Colonic mucosa (tissue), 4 donors: ENCODE results near the gene BMF. TPM values are rescaled to one million over a fixed set of nuclear protein-coding genes. Genes with fewer than 3 reads are reported as not detected.
A peak's percentile ranks its signal among the peaks of the same experiment; 100 is the strongest.

Experiments used
- DNase-seq: peaks from one replicate; pipeline ENCODE4 v3.0.0-alpha.2; 2020
- H3K27ac ChIP-seq: fragments of 200-600 bp; one replicate; pipeline ENCODE4 v1.8.0; 2021
- H3K27me3 ChIP-seq: fragments of 200-600 bp; one replicate; pipeline ENCODE4 v1.8.0; 2021
- H3K36me3 ChIP-seq: fragments of 200-600 bp; one replicate; pipeline ENCODE4 v1.8.0; 2021
- H3K4me1 ChIP-seq: fragments of 200-600 bp; one replicate; pipeline ENCODE4 v1.8.0; 2021; ENCODE audit warnings: mild to moderate bottlenecking
- H3K4me3 ChIP-seq: fragments of 200-600 bp; one replicate; pipeline ENCODE4 v1.8.0; 2021
- H3K9ac ChIP-seq, 2 donors: one replicate each; pipeline ENCODE4 v1.7.0; 2013; ENCODE audit warnings: control low read depth in 2 of 2, low read depth in 2 of 2, low read length in 2 of 2
- H3K9me3 ChIP-seq: fragments of 200-600 bp; one replicate; pipeline ENCODE4 v1.8.0; 2021
- intact Hi-C: fragments of 100-400 bp; cut with DNase I; formaldehyde crosslinking; loops from one replicate; pipeline ENCODE4 v1.14.1; 2022
- total RNA-seq, 2 donors: library from RNA; stranded (reverse); fragmentation: NEBNext Ultra II Directional in 1 of 2; extraction: Animal tissue kit (Norgen Biotek cat#: 25700) in 1 of 2; gene quantifications; one replicate each; pipeline ENCODE4 v1.2.1, GENCODE V29; 2021
- TF ChIP-seq, protein P1 (sequence below): fragments of 200-600 bp; IDR thresholded peaks from one replicate; pipeline ENCODE4 v1.8.0; 2022; ENCODE audit warnings: antibody characterized with exemption, mild to moderate bottlenecking
- donor health status: healthy.
- donor health status: DM: no; HTN: no; CAD: no.
- donor health status: DM: no; HTN: no; CAD: no.

BMF gene
- total RNA-seq, 2 donors from 2014 or later = 5.0 to 11.6 TPM

DNA sequence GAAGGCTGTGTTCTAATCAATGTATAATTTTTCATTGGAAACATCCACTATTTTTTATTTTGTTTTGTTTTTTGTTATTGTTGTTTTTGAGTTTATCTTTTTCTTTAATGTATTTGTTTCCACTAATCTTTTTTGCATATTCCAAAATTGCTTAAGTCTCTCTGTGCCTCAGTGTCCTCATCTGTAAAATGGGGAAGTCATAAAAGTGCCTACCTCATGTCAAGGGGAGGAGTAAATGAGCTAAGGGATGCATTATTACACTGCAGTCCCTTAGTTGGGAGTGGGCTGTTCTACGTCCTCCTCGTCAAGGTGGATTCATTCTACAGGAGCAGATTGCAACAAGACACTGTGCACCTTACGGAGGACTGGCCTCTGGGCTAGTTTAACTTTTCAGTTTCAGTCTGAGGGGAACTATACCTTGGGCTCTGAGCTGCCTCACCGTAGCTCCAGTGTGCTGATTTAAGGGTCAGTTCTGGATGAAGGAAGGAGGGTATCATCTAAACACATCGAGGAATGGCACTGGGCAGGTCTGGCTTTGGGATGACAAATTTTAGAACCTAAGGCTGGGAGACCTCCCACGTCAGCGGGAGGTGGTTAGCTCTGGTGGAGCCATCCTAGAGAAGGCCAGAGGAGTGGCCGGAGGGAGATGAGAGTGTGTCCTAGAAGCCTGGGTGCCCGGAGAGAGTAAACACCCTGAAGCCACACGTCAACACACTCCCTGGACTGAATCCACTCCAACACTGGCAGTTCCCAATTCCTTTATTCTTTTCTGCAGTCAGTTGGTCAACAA lies 64.6 kb downstream of the BMF start:
- Histone ChIP-seq H3K27ac (no peak overlapping the region), H3K9ac (no peak overlapping the region), H3K36me3 (no peaks in the 10 kb centered on the region), H3K4me3 (no peak overlapping the region), H3K4me1 (peaks cover 29% of the 10 kb centered on the region), H3K27me3 (no peaks in the 10 kb centered on the region), H3K9me3 (no peaks in the 10 kb centered on the region)
- DNase-seq = no peak
- TF ChIP-seq, protein P1, sequence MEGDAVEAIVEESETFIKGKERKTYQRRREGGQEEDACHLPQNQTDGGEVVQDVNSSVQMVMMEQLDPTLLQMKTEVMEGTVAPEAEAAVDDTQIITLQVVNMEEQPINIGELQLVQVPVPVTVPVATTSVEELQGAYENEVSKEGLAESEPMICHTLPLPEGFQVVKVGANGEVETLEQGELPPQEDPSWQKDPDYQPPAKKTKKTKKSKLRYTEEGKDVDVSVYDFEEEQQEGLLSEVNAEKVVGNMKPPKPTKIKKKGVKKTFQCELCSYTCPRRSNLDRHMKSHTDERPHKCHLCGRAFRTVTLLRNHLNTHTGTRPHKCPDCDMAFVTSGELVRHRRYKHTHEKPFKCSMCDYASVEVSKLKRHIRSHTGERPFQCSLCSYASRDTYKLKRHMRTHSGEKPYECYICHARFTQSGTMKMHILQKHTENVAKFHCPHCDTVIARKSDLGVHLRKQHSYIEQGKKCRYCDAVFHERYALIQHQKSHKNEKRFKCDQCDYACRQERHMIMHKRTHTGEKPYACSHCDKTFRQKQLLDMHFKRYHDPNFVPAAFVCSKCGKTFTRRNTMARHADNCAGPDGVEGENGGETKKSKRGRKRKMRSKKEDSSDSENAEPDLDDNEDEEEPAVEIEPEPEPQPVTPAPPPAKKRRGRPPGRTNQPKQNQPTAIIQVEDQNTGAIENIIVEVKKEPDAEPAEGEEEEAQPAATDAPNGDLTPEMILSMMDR = no peak
- intact Hi-C loops = no loop called here

DNA sequence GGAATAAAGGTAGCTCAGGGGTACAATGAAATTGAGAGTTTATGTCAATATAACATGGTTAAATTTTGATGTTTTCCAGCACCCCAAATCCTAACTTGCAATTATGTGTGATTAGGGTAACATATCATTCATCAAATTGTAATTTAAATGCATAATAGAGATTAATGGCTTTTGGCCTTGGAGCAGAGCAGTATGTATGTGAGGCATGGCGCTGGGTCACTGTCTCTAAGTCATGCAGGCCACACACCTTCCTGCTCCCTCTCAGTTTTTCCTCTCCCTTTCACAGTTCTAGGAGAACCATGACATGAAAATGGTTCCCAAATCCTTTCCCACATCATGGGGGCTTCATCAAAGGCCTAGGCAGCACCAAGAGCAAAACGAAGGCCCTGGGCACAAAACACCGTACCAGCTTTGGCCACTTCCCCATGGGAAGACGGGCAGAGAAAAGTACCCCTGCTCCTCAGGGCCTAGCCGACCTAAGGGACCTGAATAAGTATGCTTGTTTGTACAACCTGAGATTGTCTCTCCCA lies 65.8 kb downstream of the BMF start:
- H3K9me3 ChIP-seq = no peaks in the 10 kb centered on the region
- H3K4me3 ChIP-seq = no peak overlapping the region
- no peak overlapping the region for H3K27ac ChIP-seq
- H3K27me3 ChIP-seq = no peaks in the 10 kb centered on the region
- H3K36me3 ChIP-seq = no peaks in the 10 kb centered on the region
- intact Hi-C loops = no loop called here
- no peak overlapping the region for H3K9ac ChIP-seq
- TF ChIP-seq, protein P1 = no peak
- no peak for DNase-seq
- peaks cover 21% of the 10 kb centered on the region for H3K4me1 ChIP-seq

DNA sequence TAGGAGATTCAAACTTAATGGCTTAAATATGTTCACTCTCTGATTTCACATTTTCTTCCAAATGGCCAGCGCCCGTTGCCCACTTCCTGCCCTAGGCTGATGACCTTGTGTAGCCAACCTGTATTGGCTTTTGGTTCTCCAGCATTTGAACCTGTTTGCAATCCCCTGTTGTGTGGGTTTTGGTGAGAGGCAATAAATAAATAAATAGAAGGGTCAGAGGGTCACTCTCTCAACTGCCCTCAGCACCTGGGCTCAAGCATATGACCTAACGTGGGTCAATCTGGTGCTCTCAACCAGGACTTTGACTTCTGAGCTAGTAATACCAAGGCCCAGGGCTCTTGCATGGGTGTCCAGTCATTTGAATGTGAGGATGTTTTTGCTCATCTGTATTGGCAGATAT lies 67.9 kb downstream of the BMF start:
- TF ChIP-seq, protein P1 = no peak
- H3K4me3 ChIP-seq = no peak overlapping the region
- no peak overlapping the region for H3K9ac ChIP-seq
- no peak for DNase-seq
- intact Hi-C loops = no loop called here
- H3K27ac ChIP-seq = no peak overlapping the region
- H3K9me3 ChIP-seq = no peaks in the 10 kb centered on the region
- H3K36me3 ChIP-seq = peaks cover 9% of the 10 kb centered on the region
- peaks cover 7% of the 10 kb centered on the region for H3K4me1 ChIP-seq
- no peaks in the 10 kb centered on the region for H3K27me3 ChIP-seq

DNA sequence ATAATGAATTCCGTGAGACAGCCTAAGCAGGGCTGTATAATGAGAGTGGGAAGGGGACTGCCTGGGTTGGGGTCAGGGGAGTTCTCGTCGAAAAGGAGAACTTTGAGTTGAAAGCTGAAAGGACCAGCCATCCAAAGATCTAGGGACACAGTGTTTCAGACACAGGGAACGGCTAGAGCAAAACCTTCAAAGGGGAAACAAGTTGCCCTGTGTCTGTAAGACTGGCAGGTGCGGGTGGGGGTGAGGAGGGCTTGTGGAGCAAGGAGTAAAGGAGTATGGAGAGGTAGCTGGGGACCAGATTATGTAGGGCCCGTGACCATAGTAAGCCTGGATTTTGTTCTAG lies 68.4 kb downstream of the BMF start:
- H3K27ac ChIP-seq = no peak overlapping the region
- no peak overlapping the region for H3K4me3 ChIP-seq
- TF ChIP-seq, protein P1 = no peak
- H3K4me1 ChIP-seq = peaks cover 5% of the 10 kb centered on the region
- DNase-seq = no peak
- intact Hi-C loops = no loop called here
- H3K9me3 ChIP-seq = no peaks in the 10 kb centered on the region
- H3K36me3 ChIP-seq = peaks cover 11% of the 10 kb centered on the region
- no peaks in the 10 kb centered on the region for H3K27me3 ChIP-seq
- H3K9ac ChIP-seq = peak overlapping the region in 1 of 2 donors; percentile 46

DNA sequence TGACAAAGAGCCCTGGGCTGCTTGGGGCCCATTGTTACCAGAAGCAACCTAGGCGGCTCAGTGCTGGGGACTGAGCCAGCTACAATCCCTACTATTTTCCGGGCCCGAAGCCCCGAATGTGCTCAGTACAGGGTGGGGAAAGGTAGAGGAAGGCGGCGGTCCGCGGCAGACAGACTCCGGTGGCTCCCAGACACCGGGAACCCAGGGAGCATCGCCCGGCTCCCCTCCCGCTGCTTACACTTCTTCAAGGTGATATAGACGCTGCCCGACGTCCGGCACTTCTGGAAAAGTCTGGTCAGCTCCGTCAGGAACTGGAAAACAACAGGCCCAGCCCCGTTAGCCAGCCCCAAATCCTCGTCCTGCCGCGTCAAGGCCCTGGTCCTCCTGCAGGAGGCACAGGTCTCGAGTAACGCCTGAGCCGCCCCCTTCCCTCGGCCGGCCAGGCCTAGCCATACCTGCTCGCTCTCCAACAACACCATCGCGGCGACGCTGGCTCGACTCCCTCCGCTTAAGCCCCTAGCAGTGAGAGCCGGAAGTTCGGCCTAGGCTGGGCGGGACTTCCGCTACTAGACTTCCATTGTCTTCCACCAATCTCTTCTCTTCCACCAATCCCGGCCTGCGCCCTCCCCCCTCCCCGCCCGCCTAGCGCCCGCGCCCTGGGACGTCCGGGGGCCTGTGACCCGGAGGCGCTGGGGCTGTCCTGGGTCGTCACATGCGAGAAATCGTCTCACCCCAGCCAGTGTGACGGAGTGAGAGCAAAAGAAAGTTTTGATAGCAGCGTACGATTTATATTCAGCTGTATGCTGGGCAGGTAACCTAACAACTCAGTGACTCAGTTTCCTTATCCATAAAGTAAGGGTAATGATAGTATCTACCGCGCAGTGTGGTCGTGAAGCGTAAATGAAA lies 69.8 kb downstream of the BMF start, which contains the start of gene SRP14:
SRP14 (minus strand) TSS at position 544 of the 906 bp plus-strand sequence; CDS start at position 479, 65 bp downstream.
- TF ChIP-seq, protein P1 = no peak
- no peaks in the 10 kb centered on the region for H3K27me3 ChIP-seq
- peak within 1 kb of the TSS; percentile 94 for H3K4me3 ChIP-seq
- peaks cover 20% of the 10 kb centered on the region for H3K36me3 ChIP-seq
- no peaks in the 10 kb centered on the region for H3K9me3 ChIP-seq
- DNase-seq = peak; percentile 96
- H3K9ac ChIP-seq = peak within 1 kb of the TSS; percentile 96 to 97
- intact Hi-C loops = no loop called here
- no peaks in the 10 kb centered on the region for H3K4me1 ChIP-seq
- H3K27ac ChIP-seq = peak within 1 kb of the TSS; percentile 98
